ENCODE results near the gene ATP9B. TPM values are rescaled to one million over a fixed set of nuclear protein-coding genes. Genes with fewer than 3 reads are reported as not detected.
A peak's percentile ranks its signal among the peaks of the same experiment; 100 is the strongest.

The ATP9B gene
- total RNA-seq, 1 donor from 2014 or later = 45.3 TPM

DNA sequence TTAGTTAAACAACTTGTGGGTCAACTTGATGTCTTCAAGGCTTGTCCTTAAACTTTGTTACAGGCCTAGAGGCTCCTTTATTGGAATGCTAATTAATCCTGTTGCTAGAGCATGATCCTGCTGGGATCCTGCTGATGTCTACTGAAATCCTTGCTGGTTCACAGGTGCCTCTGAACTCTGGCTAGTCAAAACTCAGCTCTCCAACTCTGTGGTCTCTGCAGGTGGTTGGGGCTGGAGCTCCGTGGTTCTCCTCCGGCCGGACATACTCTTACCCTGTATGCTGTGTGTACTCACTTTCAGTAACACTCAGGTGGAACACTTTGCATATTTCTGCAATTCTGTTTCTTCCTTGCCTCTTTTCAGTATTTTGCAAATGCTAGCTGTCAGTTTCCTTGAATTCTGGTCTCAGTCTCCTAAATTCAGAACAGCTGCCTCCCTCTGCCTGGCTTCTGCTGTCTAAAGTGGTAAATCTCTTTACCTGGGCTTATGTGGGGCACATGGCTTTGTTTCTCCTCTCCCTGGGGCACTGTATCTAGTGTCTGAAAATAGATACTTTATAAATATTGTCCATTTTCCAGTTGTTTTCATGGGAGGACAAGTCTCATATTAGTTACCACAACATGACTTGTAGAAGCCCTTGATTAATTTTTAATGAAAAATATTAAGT is 113.0 kb downstream of the ATP9B start:
- Mint-ChIP-seq H3K27ac (no peak overlapping the region), H3K36me3 (ENCODE audit: insufficient read depth) (no peaks in the 10 kb centered on the region), H3K9me3 (ENCODE audit: low read depth) (no peaks in the 10 kb centered on the region), H3K27me3 (no peaks in the 10 kb centered on the region), H3K4me3 (ENCODE audit: low read depth) (no peak overlapping the region), H3K4me1 (ENCODE audit: low read depth) (peaks cover 2% of the 10 kb centered on the region)
- TF ChIP-seq, protein P1, sequence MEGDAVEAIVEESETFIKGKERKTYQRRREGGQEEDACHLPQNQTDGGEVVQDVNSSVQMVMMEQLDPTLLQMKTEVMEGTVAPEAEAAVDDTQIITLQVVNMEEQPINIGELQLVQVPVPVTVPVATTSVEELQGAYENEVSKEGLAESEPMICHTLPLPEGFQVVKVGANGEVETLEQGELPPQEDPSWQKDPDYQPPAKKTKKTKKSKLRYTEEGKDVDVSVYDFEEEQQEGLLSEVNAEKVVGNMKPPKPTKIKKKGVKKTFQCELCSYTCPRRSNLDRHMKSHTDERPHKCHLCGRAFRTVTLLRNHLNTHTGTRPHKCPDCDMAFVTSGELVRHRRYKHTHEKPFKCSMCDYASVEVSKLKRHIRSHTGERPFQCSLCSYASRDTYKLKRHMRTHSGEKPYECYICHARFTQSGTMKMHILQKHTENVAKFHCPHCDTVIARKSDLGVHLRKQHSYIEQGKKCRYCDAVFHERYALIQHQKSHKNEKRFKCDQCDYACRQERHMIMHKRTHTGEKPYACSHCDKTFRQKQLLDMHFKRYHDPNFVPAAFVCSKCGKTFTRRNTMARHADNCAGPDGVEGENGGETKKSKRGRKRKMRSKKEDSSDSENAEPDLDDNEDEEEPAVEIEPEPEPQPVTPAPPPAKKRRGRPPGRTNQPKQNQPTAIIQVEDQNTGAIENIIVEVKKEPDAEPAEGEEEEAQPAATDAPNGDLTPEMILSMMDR (IDR thresholded peaks at IDR 0.05; ENCODE audit: unreplicated experiment) = no peak
- DNase-seq (ENCODE audit: low spot score, unreplicated experiment) = no peak

DNA sequence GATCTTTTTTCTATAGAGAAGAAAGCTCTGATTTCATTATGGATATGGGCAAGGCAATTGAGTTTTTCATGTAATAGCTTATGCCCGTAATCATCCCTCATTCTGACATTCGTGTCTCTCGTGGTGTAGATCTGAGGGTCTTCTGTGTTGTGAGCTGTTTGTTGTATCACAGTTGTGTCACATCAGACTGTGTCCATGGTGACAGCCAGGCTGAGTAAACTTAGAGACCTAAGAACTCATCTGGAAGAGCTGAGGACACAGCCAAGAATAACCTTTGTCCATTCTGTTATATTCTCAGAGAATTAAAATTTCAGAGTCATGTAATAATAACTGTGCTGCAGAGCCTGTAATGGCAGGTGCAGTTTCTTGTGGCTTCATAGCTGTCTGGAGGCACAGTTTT is 116.5 kb downstream of the ATP9B start:
- Mint-ChIP-seq H3K4me1 (ENCODE audit: low read depth) (no peaks in the 10 kb centered on the region), H3K9me3 (ENCODE audit: low read depth) (no peaks in the 10 kb centered on the region), H3K36me3 (ENCODE audit: insufficient read depth) (no peaks in the 10 kb centered on the region), H3K27ac (no peak overlapping the region), H3K4me3 (ENCODE audit: low read depth) (no peak overlapping the region), H3K27me3 (no peaks in the 10 kb centered on the region)
- no peak for DNase-seq (ENCODE audit: low spot score, unreplicated experiment)
- TF ChIP-seq, protein P1 (IDR thresholded peaks at IDR 0.05; ENCODE audit: unreplicated experiment) = no peak

DNA sequence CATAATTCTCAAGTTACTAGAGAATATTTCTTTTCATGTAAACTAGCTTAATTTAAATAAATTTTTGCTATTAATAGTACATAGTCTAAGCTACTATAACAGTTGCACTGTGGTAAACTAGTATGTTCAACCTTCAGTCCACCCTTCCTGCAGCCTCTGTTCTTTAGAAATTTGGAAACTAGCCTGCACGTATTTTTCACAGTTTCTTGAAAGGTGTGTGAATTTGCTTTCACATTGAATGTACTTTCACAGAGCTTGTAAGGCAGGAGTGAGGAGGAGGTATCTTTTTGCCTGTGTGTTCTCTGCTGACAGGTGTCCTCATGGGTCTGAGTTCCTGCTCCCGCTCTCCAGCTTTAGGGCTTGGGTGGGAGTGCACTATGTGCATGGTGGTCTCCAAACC is 117.5 kb downstream of the ATP9B start:
- Mint-ChIP-seq H3K27ac (no peak overlapping the region), H3K27me3 (no peaks in the 10 kb centered on the region), H3K9me3 (ENCODE audit: low read depth) (no peaks in the 10 kb centered on the region), H3K4me1 (ENCODE audit: low read depth) (no peaks in the 10 kb centered on the region), H3K4me3 (ENCODE audit: low read depth) (no peak overlapping the region), H3K36me3 (ENCODE audit: insufficient read depth) (peaks cover 1% of the 10 kb centered on the region)
- TF ChIP-seq, protein P1 (IDR thresholded peaks at IDR 0.05; ENCODE audit: unreplicated experiment) = no peak
- DNase-seq (ENCODE audit: low spot score, unreplicated experiment) = no peak

DNA sequence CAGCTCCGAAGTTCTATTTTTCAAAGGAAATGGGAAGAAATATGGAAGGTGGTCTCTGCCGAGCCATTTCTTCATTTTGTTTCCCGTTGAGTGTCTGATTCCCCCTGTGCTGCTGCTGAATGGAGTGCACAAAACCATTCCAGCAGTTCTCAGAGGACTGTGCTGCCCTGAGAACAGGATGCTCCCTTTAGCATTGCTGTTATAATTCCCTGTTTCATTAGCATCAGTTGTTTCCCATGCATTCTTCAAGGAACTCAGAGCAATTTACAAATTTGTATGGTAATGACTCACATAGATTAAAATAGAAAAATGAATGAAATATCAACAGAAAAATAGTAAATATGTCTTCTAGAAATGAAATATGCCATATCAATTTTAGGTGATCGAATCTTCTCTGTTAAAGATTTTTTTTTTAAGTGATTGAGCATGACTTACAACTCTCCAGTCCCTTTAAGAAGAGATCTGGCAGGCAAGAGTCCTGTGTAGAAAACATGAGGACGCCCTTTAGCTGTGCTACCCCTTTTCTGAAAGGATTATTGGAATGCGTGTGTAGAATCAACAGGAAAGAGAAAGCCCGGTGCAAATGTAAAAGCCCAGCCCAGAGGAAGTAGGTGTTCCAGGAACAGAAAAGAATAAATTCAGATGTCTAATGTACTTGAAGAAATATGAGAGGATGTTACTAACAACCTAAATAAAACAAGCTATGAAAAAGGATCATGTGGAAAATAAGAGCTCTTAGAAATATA is 118.5 kb downstream of the ATP9B start:
- no peak for DNase-seq (ENCODE audit: low spot score, unreplicated experiment)
- Mint-ChIP-seq H3K9me3 (ENCODE audit: low read depth) (no peaks in the 10 kb centered on the region), H3K27me3 (no peaks in the 10 kb centered on the region), H3K4me3 (ENCODE audit: low read depth) (no peak overlapping the region), H3K36me3 (ENCODE audit: insufficient read depth) (peaks cover 1% of the 10 kb centered on the region), H3K4me1 (ENCODE audit: low read depth) (no peaks in the 10 kb centered on the region), H3K27ac (peak overlapping the region; percentile 37)
- TF ChIP-seq, protein P1 (IDR thresholded peaks at IDR 0.05; ENCODE audit: unreplicated experiment) = no peak

DNA sequence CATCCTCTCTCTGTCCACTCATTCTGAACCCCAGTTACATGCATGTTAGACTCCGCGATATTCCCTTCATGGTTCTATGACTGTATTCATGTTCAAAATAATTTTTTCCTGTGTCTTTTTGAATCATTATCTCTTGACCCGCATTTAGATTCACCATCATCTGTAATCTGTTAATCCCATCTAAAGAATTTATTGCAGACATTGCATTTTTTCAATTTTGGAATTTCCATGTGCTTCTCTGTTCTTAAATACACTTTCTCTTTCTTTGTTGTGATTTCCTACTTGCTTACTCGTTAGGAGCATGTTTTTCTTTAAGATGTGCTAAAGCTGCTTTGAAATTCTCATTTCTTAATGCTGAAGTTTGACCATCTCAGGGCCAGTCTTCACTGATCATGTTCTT is 122.2 kb downstream of the ATP9B start:
- Mint-ChIP-seq H3K36me3 (ENCODE audit: insufficient read depth) (peaks cover 1% of the 10 kb centered on the region), H3K9me3 (ENCODE audit: low read depth) (no peaks in the 10 kb centered on the region), H3K4me3 (ENCODE audit: low read depth) (no peak overlapping the region), H3K4me1 (ENCODE audit: low read depth) (no peaks in the 10 kb centered on the region), H3K27me3 (no peaks in the 10 kb centered on the region), H3K27ac (no peak overlapping the region)
- TF ChIP-seq, protein P1 (IDR thresholded peaks at IDR 0.05; ENCODE audit: unreplicated experiment) = no peak
- no peak for DNase-seq (ENCODE audit: low spot score, unreplicated experiment)

Data from progenitor cell of endocrine pancreas (in vitro differentiated cells).